Activated naive CD8-positive, alpha-beta T cell treated with anti-CD3 and anti-CD28 coated beads, Interleukin-2, amount 50 U/mL, for 24 hours (primary cell): Measurements from ENCODE around the gene RASL11B.
"Not testable (repeated sequence)": the region's sequence is repeated elsewhere in the genome, so short reads cannot be mapped to it uniquely, and the experiment has no call there.

Experiments
- ATAC-seq: fragments of 150-1000 bp; cut with Tn5 transposase; one replicate; pipeline ENCODE4 v1.10.0; 2021
- DNase-seq: peaks from one replicate; pipeline ENCODE4 v3.0.0; 2021
- H3K27ac Mint-ChIP-seq: one replicate; pipeline ENCODE4 v1.8.0; 2021; ENCODE audit warnings: mild to moderate bottlenecking, mixed read lengths
- H3K27me3 Mint-ChIP-seq: one replicate; pipeline ENCODE4 v1.8.0; 2021; ENCODE audit warnings: mixed read lengths
- H3K36me3 Mint-ChIP-seq: one replicate; pipeline ENCODE4 v1.8.0; 2021; ENCODE audit warnings: low read depth, mixed read lengths
- H3K4me1 Mint-ChIP-seq: one replicate; pipeline ENCODE4 v1.8.0; 2021; ENCODE audit warnings: mixed read lengths
- H3K4me3 Mint-ChIP-seq: one replicate; pipeline ENCODE4 v1.8.0; 2021; ENCODE audit warnings: mild to moderate bottlenecking, moderate library complexity, mixed read lengths
- H3K9me3 Mint-ChIP-seq: one replicate; pipeline ENCODE4 v1.8.0; 2021; ENCODE audit warnings: mixed read lengths

RASL11B gene, protein sequence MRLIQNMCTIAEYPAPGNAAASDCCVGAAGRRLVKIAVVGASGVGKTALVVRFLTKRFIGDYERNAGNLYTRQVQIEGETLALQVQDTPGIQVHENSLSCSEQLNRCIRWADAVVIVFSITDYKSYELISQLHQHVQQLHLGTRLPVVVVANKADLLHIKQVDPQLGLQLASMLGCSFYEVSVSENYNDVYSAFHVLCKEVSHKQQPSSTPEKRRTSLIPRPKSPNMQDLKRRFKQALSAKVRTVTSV

GRCh38 chr4:52861879-52862616 lies at the start of gene RASL11B:
RASL11B (plus strand) TSS chr4:52862317; CDS start chr4:52862508, 191 bp downstream.
- H3K36me3 Mint-ChIP-seq: no peaks in the 10 kb centered on the region
- peaks cover 38% of the 10 kb centered on the region for H3K27me3 Mint-ChIP-seq
- H3K4me3 Mint-ChIP-seq: peak within 1 kb of the TSS; percentile 59
- H3K4me1 Mint-ChIP-seq: peaks cover 6% of the 10 kb centered on the region
- DNase-seq: peak; percentile 85
- H3K9me3 Mint-ChIP-seq: peaks cover 6% of the 10 kb centered on the region
- no peak within 1 kb of the TSS for H3K27ac Mint-ChIP-seq
- ATAC-seq: peak; percentile 96

GRCh38 chr4:52813546-52813945 lies 48.6 kb upstream of the RASL11B start:
- no peak for ATAC-seq
- Mint-ChIP-seq H3K27me3 (peaks cover 2% of the 10 kb centered on the region), H3K36me3 (no peaks in the 10 kb centered on the region), H3K4me1 (no peaks in the 10 kb centered on the region), H3K4me3 (no peak overlapping the region), H3K9me3 (no peaks in the 10 kb centered on the region), H3K27ac (no peak overlapping the region)
- no peak for DNase-seq

DNA sequence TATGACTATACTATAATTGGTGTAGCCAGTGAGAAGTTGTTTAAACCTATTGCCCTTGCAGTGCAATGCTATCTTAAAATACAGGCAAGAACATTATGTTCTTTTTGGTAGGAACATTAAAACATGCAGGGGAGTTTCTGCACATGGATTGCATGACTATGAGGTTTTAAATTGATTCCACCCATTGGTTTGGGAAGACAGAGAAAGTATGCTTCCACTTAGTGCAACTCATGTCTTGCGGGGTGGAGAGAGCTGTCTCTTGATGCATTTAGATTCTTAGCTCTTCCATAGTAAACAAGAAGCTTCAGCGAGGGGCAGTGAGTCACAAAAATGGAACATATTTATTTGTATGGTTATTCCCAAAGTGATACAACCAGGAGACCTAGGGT lies 39.5 kb upstream of the RASL11B start:
- no peak for DNase-seq
- H3K9me3 Mint-ChIP-seq: no peaks in the 10 kb centered on the region
- peaks cover 17% of the 10 kb centered on the region for H3K4me1 Mint-ChIP-seq

DNA sequence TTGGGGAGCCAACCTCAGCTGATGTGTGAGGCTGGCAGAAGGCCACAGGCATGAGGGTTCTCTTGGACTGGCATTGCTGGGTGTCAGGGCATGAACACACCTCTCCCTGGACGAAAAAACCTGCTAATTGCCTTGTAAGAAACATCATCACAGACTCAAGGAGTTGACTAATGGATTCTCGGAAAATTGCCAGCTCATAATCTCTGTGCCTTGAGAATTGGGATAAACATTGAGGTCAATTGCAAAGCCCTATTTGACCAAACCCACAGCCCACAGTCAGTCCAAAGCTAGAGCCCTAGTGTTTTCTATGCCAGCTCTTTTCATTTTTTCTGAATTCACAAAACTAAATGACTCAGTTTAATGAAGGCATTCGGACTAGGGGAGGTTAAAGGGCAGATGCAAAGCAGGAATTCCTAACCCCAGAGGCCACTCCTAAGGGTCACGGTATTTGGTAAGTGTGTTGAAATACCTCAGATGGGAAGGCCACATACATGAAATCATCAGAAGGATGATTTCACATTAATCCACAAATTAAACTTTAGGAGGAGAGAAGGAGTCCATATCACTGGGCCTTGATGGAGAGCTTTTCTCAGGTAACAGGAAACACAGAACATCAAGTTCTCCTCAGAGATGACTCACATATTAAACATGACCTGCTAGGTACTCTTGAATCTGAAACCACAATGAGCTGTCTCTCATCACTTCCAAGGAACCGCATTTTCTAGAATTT lies 39.0 kb upstream of the RASL11B start:
- H3K27ac Mint-ChIP-seq: peak overlapping the region; percentile 33
- no peaks in the 10 kb centered on the region for H3K9me3 Mint-ChIP-seq
- no peaks in the 10 kb centered on the region for H3K36me3 Mint-ChIP-seq
- DNase-seq (no peak), ATAC-seq (peak; percentile 82)
- H3K4me1 Mint-ChIP-seq: peaks cover 17% of the 10 kb centered on the region
- no peaks in the 10 kb centered on the region for H3K27me3 Mint-ChIP-seq
- H3K4me3 Mint-ChIP-seq: no peak overlapping the region

More for the DNA sequence above, 39.5 kb upstream of the RASL11B start:
- no peak for ATAC-seq
- H3K27me3 Mint-ChIP-seq: no peaks in the 10 kb centered on the region
- H3K4me3 Mint-ChIP-seq: no peak overlapping the region
- H3K27ac Mint-ChIP-seq: no peak overlapping the region
- no peaks in the 10 kb centered on the region for H3K36me3 Mint-ChIP-seq

- H3K9me3 Mint-ChIP-seq: no peaks in the 10 kb centered on the region
- DNase-seq (no peak), ATAC-seq (no peak)
- H3K27me3 Mint-ChIP-seq: no peaks in the 10 kb centered on the region
- H3K27ac Mint-ChIP-seq: peak overlapping the region; percentile 33
- H3K36me3 Mint-ChIP-seq: no peaks in the 10 kb centered on the region
- no peak overlapping the region for H3K4me3 Mint-ChIP-seq
- peaks cover 17% of the 10 kb centered on the region for H3K4me1 Mint-ChIP-seq
Measured at GRCh38 chr4:52823702-52824092, 38.4 kb upstream of the RASL11B start.

- no peak overlapping the region for H3K27ac Mint-ChIP-seq
- peaks cover 17% of the 10 kb centered on the region for H3K4me1 Mint-ChIP-seq
- DNase-seq (no peak), ATAC-seq (no peak)
- no peaks in the 10 kb centered on the region for H3K9me3 Mint-ChIP-seq
- H3K4me3 Mint-ChIP-seq: no peak overlapping the region
- no peaks in the 10 kb centered on the region for H3K36me3 Mint-ChIP-seq
- H3K27me3 Mint-ChIP-seq: no peaks in the 10 kb centered on the region
Measured at GRCh38 chr4:52824270-52824602, 37.9 kb upstream of the RASL11B start.

- Mint-ChIP-seq H3K4me1 (peaks cover 17% of the 10 kb centered on the region), H3K36me3 (no peaks in the 10 kb centered on the region), H3K27me3 (no peaks in the 10 kb centered on the region), H3K4me3 (no peak overlapping the region), H3K27ac (no peak overlapping the region), H3K9me3 (no peaks in the 10 kb centered on the region)
- no peak for DNase-seq
- peak; percentile 10 for ATAC-seq
Measured at GRCh38 chr4:52824603-52825459, 37.3 kb upstream of the RASL11B start.

- Mint-ChIP-seq H3K27ac (no peak overlapping the region), H3K4me1 (peaks cover 17% of the 10 kb centered on the region), H3K36me3 (no peaks in the 10 kb centered on the region), H3K9me3 (no peaks in the 10 kb centered on the region), H3K27me3 (no peaks in the 10 kb centered on the region), H3K4me3 (no peak overlapping the region)
- DNase-seq (no peak), ATAC-seq (peak; percentile 30)
Measured at GRCh38 chr4:52825460-52826090, 36.5 kb upstream of the RASL11B start.

DNA sequence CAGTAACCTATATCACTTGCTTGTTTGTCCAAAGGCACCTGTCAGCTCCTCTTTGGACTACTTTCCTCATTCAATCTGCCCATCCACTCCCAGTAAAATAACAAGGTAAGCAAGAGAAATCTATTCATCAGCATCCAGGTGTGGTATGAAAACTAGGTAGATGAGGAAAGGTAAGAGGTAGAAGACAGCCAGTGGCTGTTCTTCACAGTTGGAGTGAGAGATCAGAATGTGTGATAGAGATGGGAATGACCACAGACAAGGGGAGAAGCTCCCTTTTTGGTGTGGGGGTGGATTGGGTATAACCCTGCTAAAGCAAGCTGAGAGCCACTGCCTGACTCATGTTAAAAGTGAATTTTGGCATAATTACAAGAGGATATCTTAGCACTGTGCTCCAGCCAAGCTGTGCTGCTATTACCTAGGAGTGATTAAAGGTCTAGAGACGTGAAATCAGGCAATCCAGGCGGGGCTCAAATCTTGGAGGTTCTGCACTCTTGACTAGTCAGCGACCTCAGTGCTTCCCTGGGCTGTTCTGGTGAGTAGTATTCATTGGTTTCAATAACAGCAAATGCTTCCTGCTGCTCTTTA lies 28.1 kb upstream of the RASL11B start:
- no peaks in the 10 kb centered on the region for H3K4me1 Mint-ChIP-seq
- no peaks in the 10 kb centered on the region for H3K36me3 Mint-ChIP-seq
- no peaks in the 10 kb centered on the region for H3K9me3 Mint-ChIP-seq
- no peak overlapping the region for H3K27ac Mint-ChIP-seq
- peaks cover 8% of the 10 kb centered on the region for H3K27me3 Mint-ChIP-seq
- DNase-seq: no peak
- no peak for ATAC-seq
- no peak overlapping the region for H3K4me3 Mint-ChIP-seq

- H3K4me1 Mint-ChIP-seq, H3K36me3 Mint-ChIP-seq, H3K4me3 Mint-ChIP-seq, H3K9me3 Mint-ChIP-seq, H3K27me3 Mint-ChIP-seq, H3K27ac Mint-ChIP-seq, DNase-seq, ATAC-seq: not testable (repeated sequence)
Measured at GRCh38 chr4:52834641-52835456, 27.3 kb upstream of the RASL11B start.

- Mint-ChIP-seq H3K27ac (no peak overlapping the region), H3K4me3 (no peak overlapping the region), H3K4me1 (no peaks in the 10 kb centered on the region), H3K27me3 (peaks cover 8% of the 10 kb centered on the region), H3K9me3 (no peaks in the 10 kb centered on the region), H3K36me3 (no peaks in the 10 kb centered on the region)
- ATAC-seq (no peak), DNase-seq (no peak)
Measured at GRCh38 chr4:52836120-52836519, 26.0 kb upstream of the RASL11B start.

DNA sequence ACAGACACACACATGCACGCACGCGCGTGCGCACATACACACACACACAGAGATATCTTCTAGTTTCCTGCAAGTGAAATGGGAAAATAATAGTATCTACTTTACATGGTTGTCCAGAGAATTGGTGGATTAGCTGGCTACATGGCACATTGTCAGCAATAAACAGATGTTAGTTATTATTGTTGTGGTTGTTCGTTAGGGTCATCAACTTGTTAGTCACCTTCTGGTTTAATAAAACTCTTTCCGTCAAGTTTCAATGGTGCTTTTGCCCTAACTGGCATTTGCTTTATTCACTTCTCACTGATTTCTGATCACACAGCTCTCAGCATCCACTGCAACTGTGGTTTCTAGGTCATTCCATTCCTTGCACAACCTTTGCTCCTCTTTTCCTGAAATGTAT lies 25.4 kb upstream of the RASL11B start:
- no peaks in the 10 kb centered on the region for H3K9me3 Mint-ChIP-seq

More for the DNA sequence above, 25.4 kb upstream of the RASL11B start:
- ATAC-seq (no peak), DNase-seq (no peak)
- Mint-ChIP-seq H3K4me1 (no peaks in the 10 kb centered on the region), H3K27me3 (peaks cover 8% of the 10 kb centered on the region), H3K36me3 (no peaks in the 10 kb centered on the region), H3K27ac (no peak overlapping the region), H3K4me3 (no peak overlapping the region)
